ENCODE measurements around the gene CDK13.

- TF ChIP-seq POLR2A (IDR thresholded peaks at IDR 0.05) (no peak), CTCF (IDR thresholded peaks at IDR 0.05) (no peak)
Observed at GRCh38 chr7:40008223-40008815, 58.3 kb downstream of the CDK13 start.

Measured in right lobe of liver (tissue), 4 donors.